Measurements from ENCODE around the gene CDH8.
"Not testable (repeated sequence)": the region's sequence is repeated elsewhere in the genome, so short reads cannot be mapped to it uniquely, and the experiment has no call there.

The CDH8 gene

DNA sequence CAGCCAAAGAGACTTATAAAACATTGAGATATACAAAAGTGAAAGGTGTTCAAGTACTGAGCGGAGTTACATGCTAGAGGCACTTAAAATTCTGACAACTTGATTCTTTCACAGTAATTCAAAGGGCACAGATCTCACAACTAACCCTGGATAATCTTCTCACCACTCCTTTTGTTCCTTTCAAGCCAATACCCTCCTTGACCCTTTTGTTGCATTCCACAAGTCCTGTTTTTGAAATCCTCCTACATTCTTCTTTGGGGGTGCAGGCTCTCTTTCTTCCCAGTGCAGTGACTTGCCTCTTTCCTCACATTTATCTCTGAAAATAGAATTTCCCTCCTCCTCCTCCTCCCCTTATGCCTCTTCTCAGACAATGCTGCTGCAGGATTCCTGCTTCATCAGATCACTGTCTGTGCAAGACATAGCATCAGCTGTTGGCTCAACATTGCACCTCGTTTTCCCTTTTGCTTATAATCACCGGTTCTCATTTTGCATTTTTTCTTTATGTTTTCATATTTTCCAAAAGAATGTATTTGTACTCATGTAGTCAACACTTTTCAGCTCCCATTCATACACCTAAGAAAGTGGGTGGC, 199.3 kb downstream of the CDH8 start:
- no peak for FAIRE-seq

DNA sequence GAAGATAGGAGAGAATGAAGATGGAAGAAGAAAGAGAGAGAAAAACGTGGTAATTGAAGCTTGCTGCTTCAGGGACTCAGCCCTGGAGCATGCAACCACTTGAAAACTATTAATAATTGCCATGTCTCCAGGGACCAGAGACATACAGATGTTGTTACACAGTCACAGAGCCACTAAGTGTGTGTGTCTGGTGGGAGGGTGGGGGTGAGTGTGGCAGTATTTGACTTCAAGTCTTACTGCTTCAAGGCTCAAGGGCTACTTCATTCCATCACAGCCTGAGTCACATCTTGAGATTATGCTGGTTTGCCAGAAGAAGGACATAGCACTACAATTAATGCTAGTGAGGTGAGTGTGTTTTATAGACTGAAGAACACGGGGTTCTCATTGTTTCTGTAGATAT, 202.2 kb downstream of the CDH8 start:
- no peak for FAIRE-seq

DNA sequence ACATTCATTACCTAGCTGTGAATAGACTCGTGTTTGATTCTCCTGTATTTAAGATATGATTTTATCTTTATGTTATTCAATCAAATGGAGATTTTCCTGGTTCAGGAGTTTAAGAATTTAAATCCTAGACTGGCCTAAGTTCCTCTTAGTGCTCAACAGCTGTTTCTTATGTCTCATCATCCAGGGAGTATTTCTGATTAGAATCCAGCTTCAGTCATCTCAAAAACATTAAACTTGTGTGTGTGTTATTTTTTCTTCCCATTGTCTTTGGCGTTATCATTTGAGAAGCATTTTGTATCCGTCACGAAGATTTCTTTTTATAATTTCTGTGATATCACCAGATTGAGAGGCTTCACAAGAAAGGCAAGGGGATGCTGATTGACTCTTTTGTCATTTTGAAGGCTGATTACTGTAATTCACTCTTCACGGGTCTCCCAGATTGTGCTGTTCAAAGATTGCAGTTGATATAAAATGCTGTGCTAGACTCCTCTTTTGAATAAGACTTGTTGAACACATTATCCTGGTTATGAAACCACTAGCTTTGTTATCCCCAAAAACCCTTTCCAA, 204.8 kb downstream of the CDH8 start:
- no peak for FAIRE-seq

DNA sequence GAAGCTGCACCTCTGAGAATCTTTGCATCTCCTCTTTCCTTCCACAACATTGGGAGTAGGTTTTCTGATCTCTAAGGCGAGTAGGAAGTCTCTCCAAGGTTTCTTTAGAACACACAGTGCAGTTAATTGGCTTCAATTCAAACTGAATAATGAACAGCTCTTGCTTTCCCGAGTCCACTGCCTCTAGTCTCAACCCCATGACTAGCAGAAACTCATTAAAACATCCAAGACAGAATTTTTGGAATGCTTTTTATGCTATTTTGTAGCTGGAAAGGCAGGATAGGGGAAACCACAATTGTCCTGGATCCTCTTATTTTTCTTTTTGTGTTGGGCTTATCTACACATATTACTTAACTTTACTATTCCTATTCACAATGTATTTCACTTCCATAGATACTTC, 206.6 kb downstream of the CDH8 start:
- no peak for FAIRE-seq

DNA sequence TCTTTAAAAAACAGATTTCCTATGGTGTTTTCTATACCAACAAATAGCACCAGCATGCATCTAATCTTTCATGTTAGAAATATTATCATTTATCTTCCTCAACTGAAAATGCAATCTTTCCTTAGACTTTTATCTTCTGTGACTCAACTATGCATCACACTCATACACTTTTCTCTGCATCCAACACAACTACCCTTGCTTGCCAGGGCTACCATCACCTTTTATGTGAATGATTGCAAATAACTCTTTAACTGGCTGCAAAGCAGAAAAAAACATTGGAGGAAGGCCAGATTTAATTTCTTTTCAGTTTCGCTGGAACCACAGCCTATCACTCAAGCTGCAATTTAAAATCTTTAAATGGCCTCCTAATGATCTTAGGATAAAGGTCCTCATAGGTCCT, 212.9 kb downstream of the CDH8 start:
- FAIRE-seq, result no peak

DNA sequence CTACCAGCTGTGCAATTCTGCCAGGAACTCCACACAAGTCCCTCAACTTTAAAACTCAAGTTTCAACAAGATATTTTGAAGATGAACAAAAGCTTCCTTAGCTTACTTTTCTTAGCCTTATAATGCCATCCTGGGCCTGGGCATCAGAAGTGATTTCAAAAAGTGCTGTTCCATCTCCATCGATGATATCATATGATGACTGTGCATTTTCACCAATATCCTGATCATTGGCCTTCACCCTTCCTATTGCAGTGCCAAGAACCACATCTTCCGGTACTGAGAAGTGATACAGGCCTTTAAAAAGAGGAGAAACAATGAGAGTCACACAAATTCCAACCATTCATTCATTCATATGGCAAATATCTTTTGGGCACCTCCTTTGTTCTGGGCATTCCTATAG, 215.4 kb downstream of the CDH8 start:
- no peak for FAIRE-seq

DNA sequence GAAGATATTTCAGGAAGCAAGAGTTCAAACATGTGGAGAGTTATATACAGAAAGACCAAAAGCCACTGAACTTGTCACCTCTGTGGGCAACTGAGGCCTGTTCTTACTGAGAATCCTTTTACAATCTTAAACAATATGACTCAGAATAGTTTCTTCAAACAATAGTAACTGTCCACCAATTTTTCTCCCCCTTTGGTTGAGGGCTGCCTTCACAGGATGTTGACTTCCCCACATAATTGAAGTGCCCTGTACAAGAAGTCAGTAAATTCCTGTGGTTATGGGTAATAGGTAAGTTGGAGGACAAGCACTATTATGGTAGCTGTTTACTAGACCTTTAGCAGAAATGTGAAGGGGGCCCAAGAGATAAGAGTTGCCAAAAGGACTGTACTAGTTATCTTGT, 215.8 kb downstream of the CDH8 start:
- FAIRE-seq, result no peak

DNA sequence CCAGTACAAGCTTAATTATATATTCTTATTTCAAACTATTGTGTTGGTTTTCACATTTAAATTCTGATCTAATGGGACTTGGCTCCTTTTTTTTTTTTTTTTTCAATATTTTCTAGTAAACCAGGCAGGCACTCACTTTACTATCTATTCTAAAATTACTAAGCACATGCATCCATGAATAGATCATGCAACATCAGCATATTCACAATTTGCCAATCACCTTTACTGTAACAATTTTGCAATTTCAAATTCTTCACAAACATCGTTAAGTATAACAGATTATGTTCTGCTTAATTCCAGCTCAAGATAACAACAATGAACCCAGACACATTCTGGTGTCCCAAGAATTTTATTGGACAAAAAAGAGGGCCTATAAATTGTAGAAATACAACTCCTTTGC, 217.4 kb downstream of the CDH8 start:
- FAIRE-seq, result no peak

DNA sequence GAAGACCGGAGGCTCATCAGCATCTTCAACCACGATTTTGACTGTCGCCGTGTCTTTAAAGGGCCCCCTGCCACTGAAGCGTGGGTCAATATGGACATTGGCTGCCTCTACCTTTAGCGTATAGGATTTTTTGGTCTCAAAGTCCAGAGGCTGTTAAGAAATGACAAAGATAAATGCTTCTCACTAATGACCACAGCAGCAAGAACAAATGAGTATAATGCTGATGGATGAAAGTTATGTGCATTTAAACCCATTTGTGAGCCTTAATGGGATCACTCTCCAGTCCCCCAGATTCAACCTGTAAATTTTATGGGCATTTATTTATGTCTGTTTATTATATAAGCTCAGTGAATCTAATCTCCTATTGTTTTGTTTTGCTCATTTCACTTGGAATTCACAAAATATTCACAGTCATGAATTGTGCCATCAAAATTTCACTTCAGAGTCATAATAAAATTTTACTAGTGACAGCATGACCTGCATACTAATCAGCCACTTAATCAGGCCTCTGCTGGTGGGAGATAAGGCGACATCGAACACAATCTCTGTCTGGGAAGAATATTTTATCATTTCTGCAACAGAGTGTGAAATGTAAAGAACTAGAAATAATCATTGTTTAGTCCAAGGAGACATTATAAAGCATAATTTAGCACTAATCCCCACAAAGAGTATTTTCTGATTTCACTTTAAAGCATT, 218.5 kb downstream of the CDH8 start:
- FAIRE-seq, result no peak

DNA sequence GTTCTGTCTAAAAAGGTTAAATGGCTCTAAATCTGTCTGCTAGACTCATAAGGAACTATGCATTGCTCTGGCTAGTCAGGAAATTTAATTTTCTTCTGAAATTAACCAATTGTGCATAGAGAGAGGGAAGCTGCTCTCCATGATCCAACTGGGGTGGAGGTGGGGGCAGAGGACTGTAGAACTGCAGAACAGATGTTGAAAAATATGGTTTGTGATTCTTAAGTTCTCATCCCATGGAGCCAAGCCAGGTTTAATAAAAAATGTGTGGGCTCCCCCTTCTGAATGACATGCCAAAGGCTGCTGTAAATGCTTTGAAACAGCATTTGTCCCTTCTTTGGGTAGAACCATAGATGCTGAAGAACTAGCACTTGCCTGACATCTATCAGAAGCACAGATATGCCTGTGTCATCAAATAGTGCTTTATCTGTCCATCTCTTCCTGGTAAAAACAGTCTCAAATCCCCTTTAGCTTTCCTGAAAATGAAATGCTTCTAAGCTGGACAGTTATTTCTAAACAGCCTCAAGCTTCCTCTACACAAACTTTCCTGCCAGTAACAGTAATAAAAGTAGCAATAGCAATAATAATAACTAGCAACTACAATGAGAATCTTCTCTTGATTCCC, 221.4 kb downstream of the CDH8 start:
- FAIRE-seq, result no peak

DNA sequence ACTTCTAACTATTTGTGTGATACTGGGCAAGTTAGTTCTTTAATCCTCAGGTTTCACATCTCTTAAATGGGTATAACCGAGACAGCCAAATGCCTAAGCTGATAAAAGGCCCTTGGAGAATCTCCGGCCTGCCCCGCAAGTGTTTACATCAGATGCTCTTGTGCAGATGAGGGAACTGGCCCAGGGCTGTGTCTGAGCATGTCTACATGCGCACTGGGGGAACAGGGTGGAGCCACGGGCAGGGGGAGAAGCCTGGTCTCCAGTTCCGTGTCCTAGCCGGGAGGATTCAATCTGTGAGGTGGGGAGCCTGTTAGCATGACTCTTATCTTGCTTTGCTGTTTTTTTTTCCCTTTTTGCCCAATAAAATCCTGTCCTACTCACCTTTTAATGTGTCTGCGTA, 222.9 kb downstream of the CDH8 start:
- no peak for FAIRE-seq

DNA sequence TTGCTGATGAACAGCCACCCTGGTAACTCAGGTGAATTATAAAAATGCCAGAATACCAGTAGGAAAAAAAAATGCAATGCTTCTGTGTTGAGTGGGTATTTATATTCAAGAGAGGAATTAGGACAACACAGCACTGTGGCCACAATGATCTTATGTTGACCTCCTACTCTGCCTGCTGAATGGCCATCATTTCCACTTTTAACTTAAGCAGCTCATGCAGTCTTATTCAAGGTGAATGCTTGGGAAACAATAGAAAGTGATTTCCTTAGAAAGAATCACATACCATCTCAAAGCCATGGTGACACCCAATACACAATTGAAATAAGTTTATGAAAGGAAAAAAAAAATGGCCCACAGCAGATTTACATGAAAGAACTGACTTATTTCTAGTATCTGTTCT, 224.0 kb downstream of the CDH8 start:
- FAIRE-seq, result no peak

DNA sequence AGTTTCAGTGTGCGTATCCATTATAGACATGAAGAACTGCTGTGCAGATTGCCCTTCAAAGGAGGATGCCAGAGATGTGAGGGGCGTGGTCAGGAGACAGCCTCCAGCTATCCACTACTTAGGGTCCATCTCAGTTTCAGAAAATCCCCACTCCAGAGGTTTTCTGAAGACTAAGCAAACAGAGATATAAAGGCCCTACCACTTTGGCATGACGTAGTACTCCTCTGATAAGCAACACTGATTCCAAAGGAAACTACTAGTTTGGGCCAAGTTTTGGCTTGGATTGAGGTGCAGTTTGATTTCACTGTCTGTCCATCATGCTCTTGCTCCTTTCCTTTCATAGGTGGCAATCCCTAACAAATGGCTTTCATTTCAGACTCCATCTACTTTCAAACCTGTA, 228.7 kb downstream of the CDH8 start:
- no peak for FAIRE-seq

DNA sequence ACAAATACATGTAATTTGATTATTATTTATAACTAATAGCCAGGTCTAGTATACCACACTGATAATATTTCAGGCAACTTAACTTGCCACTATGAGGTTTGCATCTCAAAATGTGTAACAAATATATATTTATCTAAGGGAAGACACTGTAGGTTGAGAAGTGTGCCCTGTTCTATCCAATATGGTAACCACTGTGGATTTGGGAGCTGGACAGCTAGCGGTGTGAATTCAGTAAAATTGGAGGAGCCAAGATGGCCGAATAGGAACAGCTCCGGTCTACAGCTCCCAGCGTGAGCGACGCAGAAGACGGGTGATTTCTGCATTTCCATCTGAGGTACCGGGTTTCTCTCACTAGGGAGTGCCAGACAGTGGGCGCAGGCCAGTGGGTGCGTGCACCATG, 235.0 kb downstream of the CDH8 start:
- not testable (repeated sequence) for FAIRE-seq

DNA sequence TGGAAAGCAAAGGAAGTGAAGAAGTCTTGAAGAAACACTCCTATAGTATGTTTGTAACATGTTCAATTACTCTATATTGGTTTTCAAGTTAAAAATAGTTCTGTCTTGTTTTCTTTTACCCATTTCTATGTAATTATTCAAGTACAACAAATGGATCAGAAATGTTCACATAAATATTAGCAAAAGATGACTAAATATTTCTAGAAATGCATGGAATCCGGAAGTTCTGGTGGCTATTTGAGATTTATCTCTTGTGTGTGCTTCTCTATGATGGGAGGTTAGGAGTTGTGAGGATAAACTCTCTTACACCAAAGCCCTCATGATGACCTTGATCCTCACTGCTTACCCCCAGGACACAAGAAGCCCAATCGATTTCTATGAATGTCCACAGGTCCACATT, 237.5 kb downstream of the CDH8 start:
- no peak for FAIRE-seq

DNA sequence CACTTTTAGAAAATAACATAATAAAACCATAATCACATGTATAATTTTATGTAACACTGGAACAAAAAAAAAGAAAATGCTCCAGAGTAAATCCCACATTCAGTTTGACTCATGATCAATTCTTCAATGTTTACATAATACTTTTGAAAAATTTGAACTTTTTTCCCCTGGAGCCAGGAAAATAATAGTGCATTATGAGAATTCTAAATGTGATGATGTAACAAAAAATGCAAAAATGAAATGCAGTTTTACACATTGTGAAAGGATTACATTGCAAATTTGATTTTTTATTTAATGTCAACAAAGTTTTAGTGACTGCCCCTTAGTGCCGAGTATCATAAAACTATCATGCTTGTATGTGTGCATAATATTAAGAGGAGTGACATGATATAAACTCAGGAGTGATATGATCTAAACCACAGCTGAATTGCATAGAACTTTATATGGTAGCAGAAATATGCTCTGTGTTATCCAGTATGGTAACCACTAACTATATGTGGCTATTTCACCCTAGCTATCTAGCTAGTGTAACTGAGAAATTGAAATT, 238.2 kb downstream of the CDH8 start:
- no peak for FAIRE-seq

DNA sequence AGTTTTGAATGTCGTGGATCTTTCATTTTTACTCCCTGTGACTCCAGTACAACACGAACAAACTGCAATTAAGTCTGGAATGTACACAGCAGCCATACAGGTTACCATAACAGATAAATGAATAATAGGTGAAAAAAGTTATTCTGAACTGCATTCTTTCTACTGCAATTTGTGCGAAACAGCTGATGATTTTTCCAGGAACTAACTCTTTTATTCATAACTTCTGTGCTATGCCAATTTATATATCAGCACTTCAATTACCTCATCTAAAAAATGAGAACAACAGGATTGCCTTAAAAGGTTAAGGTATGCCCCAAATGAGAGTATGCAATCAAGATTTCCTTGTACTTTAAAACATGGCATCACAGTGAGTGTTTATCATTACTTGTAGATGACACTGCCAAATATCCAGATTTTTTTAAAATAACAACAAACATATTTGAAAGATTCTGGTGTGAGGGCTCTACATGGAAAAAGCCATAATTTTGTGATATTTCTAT, 238.9 kb downstream of the CDH8 start:
- FAIRE-seq, result no peak

DNA sequence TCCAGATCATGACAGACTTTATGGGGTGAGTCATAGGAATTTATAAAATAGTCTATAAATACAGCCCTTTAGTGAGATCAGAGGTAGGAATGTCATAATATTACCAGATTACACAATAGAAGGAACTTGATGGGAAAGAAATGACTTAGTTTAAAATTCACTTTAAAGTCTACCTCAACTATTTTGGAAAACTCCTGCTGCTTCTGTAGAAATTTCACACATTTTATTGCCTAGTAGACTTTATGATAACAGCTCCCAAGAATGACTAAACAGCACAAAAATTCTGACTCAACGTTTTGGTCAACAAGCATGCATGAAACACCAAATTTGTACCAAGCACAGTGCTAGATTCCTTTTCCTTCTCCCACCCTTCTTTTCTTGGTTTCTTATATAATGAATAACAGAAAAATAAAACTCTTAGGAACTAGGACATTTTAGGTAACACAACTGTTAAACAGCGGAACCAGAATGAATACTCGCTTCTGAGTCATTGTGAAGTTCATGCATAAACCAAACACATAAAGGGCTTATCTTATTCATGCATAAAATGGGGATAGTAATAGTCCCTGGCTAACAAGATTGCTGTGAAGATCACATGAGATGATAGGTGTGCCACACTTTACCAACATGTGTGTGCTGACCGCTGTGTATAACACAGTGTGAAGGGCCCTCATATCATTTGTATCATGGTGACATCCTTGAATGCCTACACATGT, 243.9 kb downstream of the CDH8 start:
- FAIRE-seq, result no peak

DNA sequence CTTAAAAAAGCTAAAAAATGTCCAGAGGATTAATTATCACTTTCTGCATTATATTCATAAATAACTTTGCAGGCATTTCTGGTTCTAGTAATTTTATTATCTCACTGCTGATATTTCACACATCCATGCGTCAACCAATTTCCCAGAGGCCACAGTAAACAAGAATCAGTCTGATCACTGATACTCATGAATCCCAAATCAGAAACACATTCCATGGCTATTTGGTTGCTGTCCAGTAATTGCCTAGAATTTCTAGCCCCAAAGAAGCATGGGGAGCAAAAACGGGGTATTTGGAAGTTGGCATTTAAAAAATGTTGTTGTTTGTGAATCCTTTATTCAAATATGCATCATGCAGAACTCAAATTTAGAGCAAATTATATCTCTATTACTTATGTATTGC, 244.8 kb downstream of the CDH8 start:
- FAIRE-seq, result no peak

DNA sequence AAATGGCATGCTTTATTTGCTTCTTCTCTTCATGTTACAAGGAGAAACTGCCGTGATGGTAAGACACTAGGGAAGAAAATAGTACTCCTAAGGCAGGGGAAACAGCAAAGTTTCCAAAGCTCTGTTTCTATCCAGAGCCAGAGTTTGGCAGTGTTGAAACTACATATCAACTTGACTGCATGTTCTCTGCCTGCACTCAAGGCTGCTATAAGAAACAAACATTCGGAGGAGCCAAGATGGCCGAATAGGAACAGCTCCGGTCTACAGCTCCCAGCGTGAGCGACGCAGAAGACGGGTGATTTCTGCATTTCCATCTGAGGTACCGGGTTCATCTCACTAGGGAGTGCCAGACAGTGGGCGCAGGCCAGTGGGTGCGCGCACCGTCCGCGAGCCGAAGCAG, 254.4 kb downstream of the CDH8 start:
- not testable (repeated sequence) for FAIRE-seq

DNA sequence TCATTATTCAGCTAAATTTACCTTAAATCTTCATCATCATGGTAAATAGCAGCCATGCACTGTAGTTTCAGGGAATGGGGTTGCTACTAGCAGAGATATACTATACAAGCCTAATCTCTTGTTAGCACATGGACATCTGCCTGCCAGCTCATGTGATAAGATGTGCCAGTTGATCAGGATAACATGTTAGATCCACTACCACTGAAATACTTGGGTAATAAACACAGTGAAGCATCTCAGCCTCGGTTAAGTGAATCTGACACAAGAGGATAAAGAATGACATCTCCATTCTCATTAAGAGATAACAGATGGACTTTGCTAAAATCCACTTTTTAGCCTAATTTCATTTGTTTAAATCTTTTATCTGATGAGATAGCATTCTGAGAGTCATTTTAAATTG, 256.1 kb downstream of the CDH8 start:
- no peak for FAIRE-seq

DNA sequence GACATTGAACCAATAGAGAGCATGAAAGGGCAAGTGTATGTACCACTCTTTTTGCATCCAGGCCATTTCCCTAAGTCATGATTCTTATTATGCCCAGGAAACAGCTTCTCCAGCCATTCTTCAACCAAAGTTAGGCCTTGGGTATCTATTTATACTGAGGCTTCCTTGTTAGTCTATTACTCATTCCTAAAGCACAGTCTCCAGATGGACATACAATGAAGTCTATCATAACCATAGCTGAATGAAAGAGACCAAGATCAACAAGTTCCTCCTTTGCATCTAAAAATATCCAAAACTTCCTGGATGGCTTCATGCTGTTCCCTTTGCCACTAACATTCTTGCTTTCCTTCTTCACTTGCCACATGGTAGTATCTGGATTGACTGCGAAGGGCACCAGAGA, 265.9 kb downstream of the CDH8 start:
- FAIRE-seq, result no peak

DNA sequence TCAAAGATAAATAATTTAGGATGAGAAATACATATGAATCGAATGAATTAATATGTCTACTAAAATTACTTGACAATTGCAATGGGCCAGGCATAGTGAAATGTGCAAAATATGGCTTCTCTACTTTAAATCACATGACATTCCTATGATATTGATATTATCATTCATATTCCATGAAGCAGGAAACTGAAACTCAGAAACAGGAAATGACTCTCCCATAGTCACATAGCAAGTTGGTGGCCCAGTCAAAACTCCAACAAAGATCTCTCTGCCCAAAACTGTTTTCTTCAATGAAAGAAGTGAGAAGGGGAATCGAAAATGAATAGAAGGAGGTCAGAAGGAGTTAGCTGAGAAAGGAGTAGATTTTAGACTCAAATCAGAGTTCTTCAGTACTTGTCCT, 272.2 kb downstream of the CDH8 start:
- no peak for FAIRE-seq
